Measurements from ENCODE around the gene THSD4.

The THSD4 gene

DNA sequence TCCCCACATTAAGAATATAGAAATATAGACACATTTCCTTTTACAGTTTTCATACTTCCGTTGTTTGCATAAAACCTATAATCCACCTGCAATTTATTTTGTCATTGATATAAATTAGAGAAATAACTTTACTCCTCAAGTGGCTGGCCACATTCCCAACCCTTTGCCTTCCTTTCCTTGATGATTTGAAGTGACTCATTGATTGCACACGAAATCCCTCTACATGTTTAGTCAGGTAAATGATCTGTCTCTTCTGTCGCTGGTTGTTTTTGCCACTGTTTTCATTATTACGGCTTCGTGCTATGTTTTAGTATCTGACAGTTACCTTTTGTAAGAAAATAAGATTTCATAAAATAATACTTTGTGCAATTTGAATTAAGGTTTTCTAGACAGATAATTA lies 422.9 kb downstream of the THSD4 start:
- Histone ChIP-seq H3K27me3 (ENCODE audit: insufficient read depth, low read length, poor library complexity, severe bottlenecking) (no peaks in the 10 kb centered on the region), H3K9ac (ENCODE audit: low read depth, low read length, poor library complexity, severe bottlenecking) (no peak overlapping the region), H3K4me1 (ENCODE audit: insufficient read depth, low read length, poor library complexity, severe bottlenecking) (no peaks in the 10 kb centered on the region), H3K9me2 (replicated peaks; ENCODE audit: low read depth, low read length) (no peaks in the 10 kb centered on the region), H2AFZ (ENCODE audit: low read length) (no peak overlapping the region), H4K20me1 (ENCODE audit: insufficient read depth, low read length, poor library complexity, severe bottlenecking) (no peaks in the 10 kb centered on the region), H3K36me3 (ENCODE audit: insufficient read depth, low read length) (no peaks in the 10 kb centered on the region), H3K4me3 (ENCODE audit: low read length, poor library complexity, severe bottlenecking) (no peak overlapping the region), H3K4me2 (ENCODE audit: low read depth, low read length, poor library complexity, severe bottlenecking) (no peak overlapping the region), H3F3A (ENCODE audit: low read depth) (no peaks in the 10 kb centered on the region), H3K9me3 (ENCODE audit: insufficient read depth, low read depth, low read length) (no peaks in the 10 kb centered on the region), H3K79me2 (ENCODE audit: insufficient read depth, low read length) (no peaks in the 10 kb centered on the region)
- TF ChIP-seq EZH2phosphoT487 (IDR thresholded peaks at IDR 0.05; ENCODE audit: borderline replicate concordance) = no peak
- TF ChIP-seq, protein P1, sequence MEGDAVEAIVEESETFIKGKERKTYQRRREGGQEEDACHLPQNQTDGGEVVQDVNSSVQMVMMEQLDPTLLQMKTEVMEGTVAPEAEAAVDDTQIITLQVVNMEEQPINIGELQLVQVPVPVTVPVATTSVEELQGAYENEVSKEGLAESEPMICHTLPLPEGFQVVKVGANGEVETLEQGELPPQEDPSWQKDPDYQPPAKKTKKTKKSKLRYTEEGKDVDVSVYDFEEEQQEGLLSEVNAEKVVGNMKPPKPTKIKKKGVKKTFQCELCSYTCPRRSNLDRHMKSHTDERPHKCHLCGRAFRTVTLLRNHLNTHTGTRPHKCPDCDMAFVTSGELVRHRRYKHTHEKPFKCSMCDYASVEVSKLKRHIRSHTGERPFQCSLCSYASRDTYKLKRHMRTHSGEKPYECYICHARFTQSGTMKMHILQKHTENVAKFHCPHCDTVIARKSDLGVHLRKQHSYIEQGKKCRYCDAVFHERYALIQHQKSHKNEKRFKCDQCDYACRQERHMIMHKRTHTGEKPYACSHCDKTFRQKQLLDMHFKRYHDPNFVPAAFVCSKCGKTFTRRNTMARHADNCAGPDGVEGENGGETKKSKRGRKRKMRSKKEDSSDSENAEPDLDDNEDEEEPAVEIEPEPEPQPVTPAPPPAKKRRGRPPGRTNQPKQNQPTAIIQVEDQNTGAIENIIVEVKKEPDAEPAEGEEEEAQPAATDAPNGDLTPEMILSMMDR (conservative IDR thresholded peaks at IDR 0.05; ENCODE audit: low read length) = no peak

DNA sequence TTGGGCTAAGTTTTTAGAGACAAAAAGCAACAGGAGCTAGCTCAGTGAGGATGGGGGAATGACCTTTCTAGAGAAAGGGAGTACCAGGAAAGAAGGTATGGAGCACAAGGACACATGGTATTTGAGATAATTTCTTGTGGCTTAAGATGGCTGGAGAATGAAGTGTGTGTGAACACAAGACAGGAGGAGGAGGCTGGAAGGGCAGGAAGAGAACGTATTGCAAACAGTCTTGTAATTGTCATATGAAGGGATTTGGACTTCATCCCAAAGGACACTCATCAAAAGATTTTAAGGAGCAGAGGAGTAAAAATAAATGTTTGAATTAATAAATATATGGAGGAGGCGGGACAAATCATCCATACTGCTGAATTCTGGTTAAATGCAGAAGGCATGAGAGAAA lies 426.5 kb downstream of the THSD4 start:
- H3F3A ChIP-seq (ENCODE audit: low read depth) = no peaks in the 10 kb centered on the region
- no peaks in the 10 kb centered on the region for H3K4me1 ChIP-seq (ENCODE audit: insufficient read depth, low read length, poor library complexity, severe bottlenecking)
- H3K79me2 ChIP-seq (ENCODE audit: insufficient read depth, low read length) = no peaks in the 10 kb centered on the region
- no peaks in the 10 kb centered on the region for H3K9me3 ChIP-seq (ENCODE audit: insufficient read depth, low read depth, low read length)
- TF ChIP-seq, protein P1 (conservative IDR thresholded peaks at IDR 0.05; ENCODE audit: low read length) = no peak
- no peak for TF ChIP-seq EZH2phosphoT487 (IDR thresholded peaks at IDR 0.05; ENCODE audit: borderline replicate concordance)
- H3K9ac ChIP-seq (ENCODE audit: low read depth, low read length, poor library complexity, severe bottlenecking) = no peak overlapping the region
- no peak overlapping the region for H2AFZ ChIP-seq (ENCODE audit: low read length)
- no peak overlapping the region for H3K4me2 ChIP-seq (ENCODE audit: low read depth, low read length, poor library complexity, severe bottlenecking)
- no peak overlapping the region for H3K4me3 ChIP-seq (ENCODE audit: low read length, poor library complexity, severe bottlenecking)
- no peaks in the 10 kb centered on the region for H3K9me2 ChIP-seq (replicated peaks; ENCODE audit: low read depth, low read length)
- H4K20me1 ChIP-seq (ENCODE audit: insufficient read depth, low read length, poor library complexity, severe bottlenecking) = no peaks in the 10 kb centered on the region
- no peaks in the 10 kb centered on the region for H3K36me3 ChIP-seq (ENCODE audit: insufficient read depth, low read length)
- no peaks in the 10 kb centered on the region for H3K27me3 ChIP-seq (ENCODE audit: insufficient read depth, low read length, poor library complexity, severe bottlenecking)

GRCh38 chr15:71542836-71543235 lies 427.6 kb downstream of the THSD4 start:
- H3K27me3 ChIP-seq (ENCODE audit: insufficient read depth, low read length, poor library complexity, severe bottlenecking) = no peaks in the 10 kb centered on the region
- H2AFZ ChIP-seq (ENCODE audit: low read length) = no peak overlapping the region
- no peaks in the 10 kb centered on the region for H3K4me1 ChIP-seq (ENCODE audit: insufficient read depth, low read length, poor library complexity, severe bottlenecking)
- H3K9ac ChIP-seq (ENCODE audit: low read depth, low read length, poor library complexity, severe bottlenecking) = no peak overlapping the region
- H3K4me2 ChIP-seq (ENCODE audit: low read depth, low read length, poor library complexity, severe bottlenecking) = no peak overlapping the region
- H3K9me3 ChIP-seq (ENCODE audit: insufficient read depth, low read depth, low read length) = no peaks in the 10 kb centered on the region
- H3K79me2 ChIP-seq (ENCODE audit: insufficient read depth, low read length) = no peaks in the 10 kb centered on the region
- TF ChIP-seq EZH2phosphoT487 (IDR thresholded peaks at IDR 0.05; ENCODE audit: borderline replicate concordance) = no peak
- TF ChIP-seq, protein P1 (conservative IDR thresholded peaks at IDR 0.05; ENCODE audit: low read length) = no peak
- no peaks in the 10 kb centered on the region for H3F3A ChIP-seq (ENCODE audit: low read depth)
- no peak overlapping the region for H3K4me3 ChIP-seq (ENCODE audit: low read length, poor library complexity, severe bottlenecking)
- H3K36me3 ChIP-seq (ENCODE audit: insufficient read depth, low read length) = no peaks in the 10 kb centered on the region
- H3K9me2 ChIP-seq (replicated peaks; ENCODE audit: low read depth, low read length) = no peaks in the 10 kb centered on the region
- no peaks in the 10 kb centered on the region for H4K20me1 ChIP-seq (ENCODE audit: insufficient read depth, low read length, poor library complexity, severe bottlenecking)

Data from Loucy (cell line).